Mesothelial cell of epicardium (in vitro differentiated cells): ENCODE data around the gene TLR6. TPM values are rescaled to one million over a fixed set of nuclear protein-coding genes. Genes with fewer than 3 reads are reported as not detected.

Experiments used
- DNase-seq, 2 experiments: peaks; one replicate each; pipeline ENCODE4 v3.0.0; 2021; ENCODE audit warnings: low spot score in 2 of 2; ENCODE audit not compliant: unreplicated experiment in 2 of 2
- H3K27ac Mint-ChIP-seq: 2 replicates; pipeline ENCODE4 v1.8.0; 2021; ENCODE audit warnings: mixed read lengths
- H3K27me3 Mint-ChIP-seq: 2 replicates; pipeline ENCODE4 v1.8.0; 2021; ENCODE audit warnings: low read depth, mixed read lengths
- H3K36me3 Mint-ChIP-seq: 2 replicates; pipeline ENCODE4 v1.8.0; 2021; ENCODE audit warnings: mixed read lengths
- H3K4me1 Mint-ChIP-seq: 2 replicates; pipeline ENCODE4 v1.8.0; 2021; ENCODE audit warnings: mixed read lengths
- H3K4me3 Mint-ChIP-seq: 2 replicates; pipeline ENCODE4 v1.8.0; 2021; ENCODE audit warnings: mild to moderate bottlenecking, moderate library complexity, mixed read lengths
- H3K9me3 Mint-ChIP-seq: 2 replicates; pipeline ENCODE4 v1.8.0; 2021; ENCODE audit warnings: mixed read lengths
- total RNA-seq: library from RNA; stranded (reverse); gene quantifications from 3 replicates; pipeline ENCODE4 v1.2.1, GENCODE V29; 2021
- TF ChIP-seq, protein P1 (sequence below): fragments of 200-600 bp; sonication (generic); IDR thresholded peaks from one replicate; pipeline ENCODE4 v1.5.0; 2021; ENCODE audit warnings: antibody characterized with exemption; ENCODE audit not compliant: unreplicated experiment

The TLR6 gene
- total RNA-seq, 1 donor from 2014 or later: 0.98 TPM

DNA sequence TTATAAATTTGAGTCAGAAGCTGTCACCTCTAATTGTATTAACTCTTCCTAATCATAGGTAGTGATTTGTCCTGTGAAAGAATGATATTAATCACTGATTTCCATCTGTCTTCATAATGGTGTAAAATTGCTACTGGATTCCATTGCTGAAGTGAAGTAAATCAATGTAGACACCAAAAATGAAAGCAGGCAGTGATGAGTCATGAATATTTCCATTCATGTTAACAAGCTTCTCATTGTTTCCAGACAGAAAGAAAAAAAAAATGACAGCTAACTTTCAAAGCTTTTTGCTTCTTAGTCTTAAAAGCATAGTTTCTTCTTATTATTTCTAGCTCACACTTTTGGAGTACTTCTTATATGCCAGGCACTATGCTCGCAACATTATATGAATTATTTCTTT lies 32.5 kb upstream of the TLR6 start:
- DNase-seq: no peak

DNA sequence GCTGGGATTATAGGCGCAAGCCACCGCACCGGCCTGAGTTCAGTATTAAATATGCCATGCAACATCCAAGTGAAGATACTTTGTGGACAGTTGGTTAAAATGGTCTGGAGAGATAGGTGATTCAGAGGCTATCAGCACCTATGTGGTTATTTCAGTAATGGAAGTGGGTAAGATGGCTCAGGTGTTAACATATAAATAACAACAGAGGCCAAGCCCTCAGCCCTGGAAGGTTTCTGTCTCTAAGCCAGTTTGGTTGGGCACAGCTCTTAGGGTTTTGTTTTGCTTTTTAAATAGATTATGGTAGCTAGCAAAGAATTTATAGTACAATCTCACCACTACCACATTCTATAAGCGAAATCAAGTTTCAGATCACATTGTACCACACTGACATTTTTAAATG lies 27.6 kb upstream of the TLR6 start:
- no peak overlapping the region for H3K27ac Mint-ChIP-seq
- H3K4me3 Mint-ChIP-seq: no peak overlapping the region
- no peaks in the 10 kb centered on the region for H3K9me3 Mint-ChIP-seq
- peaks cover 5% of the 10 kb centered on the region for H3K27me3 Mint-ChIP-seq
- DNase-seq: no peak
- H3K4me1 Mint-ChIP-seq: peaks cover 6% of the 10 kb centered on the region
- peaks cover 11% of the 10 kb centered on the region for H3K36me3 Mint-ChIP-seq
- TF ChIP-seq, protein P1, sequence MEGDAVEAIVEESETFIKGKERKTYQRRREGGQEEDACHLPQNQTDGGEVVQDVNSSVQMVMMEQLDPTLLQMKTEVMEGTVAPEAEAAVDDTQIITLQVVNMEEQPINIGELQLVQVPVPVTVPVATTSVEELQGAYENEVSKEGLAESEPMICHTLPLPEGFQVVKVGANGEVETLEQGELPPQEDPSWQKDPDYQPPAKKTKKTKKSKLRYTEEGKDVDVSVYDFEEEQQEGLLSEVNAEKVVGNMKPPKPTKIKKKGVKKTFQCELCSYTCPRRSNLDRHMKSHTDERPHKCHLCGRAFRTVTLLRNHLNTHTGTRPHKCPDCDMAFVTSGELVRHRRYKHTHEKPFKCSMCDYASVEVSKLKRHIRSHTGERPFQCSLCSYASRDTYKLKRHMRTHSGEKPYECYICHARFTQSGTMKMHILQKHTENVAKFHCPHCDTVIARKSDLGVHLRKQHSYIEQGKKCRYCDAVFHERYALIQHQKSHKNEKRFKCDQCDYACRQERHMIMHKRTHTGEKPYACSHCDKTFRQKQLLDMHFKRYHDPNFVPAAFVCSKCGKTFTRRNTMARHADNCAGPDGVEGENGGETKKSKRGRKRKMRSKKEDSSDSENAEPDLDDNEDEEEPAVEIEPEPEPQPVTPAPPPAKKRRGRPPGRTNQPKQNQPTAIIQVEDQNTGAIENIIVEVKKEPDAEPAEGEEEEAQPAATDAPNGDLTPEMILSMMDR: no peak

More for the DNA sequence above, 32.5 kb upstream of the TLR6 start:
- H3K36me3 Mint-ChIP-seq: peaks cover 28% of the 10 kb centered on the region
- peaks cover 10% of the 10 kb centered on the region for H3K27me3 Mint-ChIP-seq
- TF ChIP-seq, protein P1: no peak
- H3K4me1 Mint-ChIP-seq: peaks cover 16% of the 10 kb centered on the region
- no peak overlapping the region for H3K4me3 Mint-ChIP-seq
- peak overlapping the region; percentile 37 for H3K27ac Mint-ChIP-seq
- peaks cover 3% of the 10 kb centered on the region for H3K9me3 Mint-ChIP-seq

DNA sequence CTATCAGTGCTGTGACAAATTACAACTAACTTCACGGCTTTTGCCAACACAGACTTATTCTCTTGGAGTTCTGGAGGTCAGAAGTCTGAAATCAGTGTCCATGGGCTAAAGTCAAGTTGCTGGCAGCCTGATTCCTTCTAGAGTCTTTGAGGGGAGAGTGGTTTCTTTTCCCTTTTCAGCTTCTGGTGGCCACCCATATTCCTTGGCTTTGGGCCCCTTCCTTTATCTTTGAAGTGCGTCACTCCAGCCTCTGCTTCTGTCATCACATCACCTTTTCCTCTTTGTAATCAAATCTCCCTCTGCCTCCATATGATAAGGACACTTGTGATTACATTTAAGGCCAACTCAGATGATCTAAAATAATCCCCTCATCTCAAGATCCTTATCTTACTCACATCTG lies 20.0 kb upstream of the TLR6 start:
- Mint-ChIP-seq H3K27me3 (no peaks in the 10 kb centered on the region), H3K36me3 (peaks cover 52% of the 10 kb centered on the region), H3K4me3 (no peak overlapping the region), H3K9me3 (peaks cover 20% of the 10 kb centered on the region), H3K4me1 (no peaks in the 10 kb centered on the region), H3K27ac (no peak overlapping the region)
- no peak for DNase-seq
- TF ChIP-seq, protein P1: no peak

DNA sequence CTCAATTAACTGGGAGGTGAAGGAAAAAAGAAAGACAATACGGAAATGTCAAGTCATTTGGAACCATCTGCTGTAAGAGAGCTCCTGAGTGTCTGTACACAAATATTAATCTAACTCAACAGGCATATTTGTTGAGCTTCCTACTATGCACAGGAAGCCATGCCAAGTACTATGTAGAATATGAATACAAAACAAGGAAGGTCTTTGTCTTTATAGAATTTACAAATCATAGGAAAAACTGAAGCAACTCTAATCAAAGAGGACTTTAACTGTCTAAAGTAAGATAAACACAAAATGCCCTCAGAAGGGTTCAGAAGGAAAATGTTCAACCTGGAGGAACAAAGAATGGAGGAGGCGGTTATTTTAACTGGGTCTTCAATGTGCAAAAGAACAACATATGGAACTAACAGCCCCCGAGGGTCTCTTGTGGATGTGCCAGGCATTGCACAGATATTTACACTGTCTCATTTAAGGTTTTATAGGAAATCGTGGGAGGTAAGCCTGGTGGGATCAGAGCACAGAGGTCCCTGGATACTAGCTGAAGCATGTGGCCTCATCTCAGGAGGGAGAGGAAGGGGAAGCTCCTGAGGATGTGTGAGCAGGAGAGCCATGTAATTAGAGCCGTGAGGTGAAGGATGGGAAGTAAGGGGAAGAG lies 16.8 kb upstream of the TLR6 start:
- DNase-seq: no peak
- H3K36me3 Mint-ChIP-seq: peaks cover 46% of the 10 kb centered on the region
- no peak overlapping the region for H3K4me3 Mint-ChIP-seq
- no peaks in the 10 kb centered on the region for H3K27me3 Mint-ChIP-seq
- H3K9me3 Mint-ChIP-seq: peaks cover 20% of the 10 kb centered on the region
- peaks cover 21% of the 10 kb centered on the region for H3K4me1 Mint-ChIP-seq
- TF ChIP-seq, protein P1: no peak
- no peak overlapping the region for H3K27ac Mint-ChIP-seq

DNA sequence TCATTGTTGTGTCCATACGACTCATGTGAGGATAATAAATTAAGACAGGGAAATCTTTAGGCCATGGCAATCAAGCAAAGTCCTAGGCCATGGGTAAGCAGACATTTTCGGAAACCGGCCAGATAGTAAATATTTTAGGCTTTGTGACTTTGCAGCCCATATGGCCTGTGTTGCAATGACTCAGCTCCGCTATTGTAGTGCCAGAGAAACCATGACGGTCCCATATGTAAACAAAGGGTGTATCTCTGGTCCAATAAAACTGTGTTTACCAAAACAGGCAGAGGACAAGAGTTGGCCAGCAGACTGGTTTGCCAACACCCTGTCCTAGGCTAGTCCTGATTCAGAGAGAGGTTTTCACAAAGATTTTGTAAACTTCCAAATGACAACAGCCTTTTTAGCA lies 16.0 kb upstream of the TLR6 start:
- Mint-ChIP-seq H3K4me1 (peaks cover 24% of the 10 kb centered on the region), H3K27me3 (no peaks in the 10 kb centered on the region), H3K9me3 (peaks cover 20% of the 10 kb centered on the region), H3K36me3 (peaks cover 40% of the 10 kb centered on the region), H3K27ac (no peak overlapping the region), H3K4me3 (no peak overlapping the region)
- no peak for DNase-seq
- TF ChIP-seq, protein P1: no peak
